HEK293 (cell line): Measurements from ENCODE around the gene SERTAD2.

Experiments
- ZNF274 ChIP-seq, 2 experiments: fragments of 200-500 bp in 1 of 2; fragments of 450-650 bp in 1 of 2; sonication (Bioruptor generic) in 1 of 2; formaldehyde crosslinking in 1 of 2; IDR thresholded peaks; 2 replicates each; pipeline versions ENCODE4 v1.5.1 to v1.6.1; 2014 to 2016; ENCODE audit warnings: borderline replicate concordance in 1 of 2, inconsistent platforms in 1 of 2, low read length in 1 of 2, missing biosample characterization in 1 of 2, missing genetic modification characterization in 1 of 2
- TF ChIP-seq, protein P1 (sequence below): fragments of 450-650 bp; formaldehyde crosslinking; IDR thresholded peaks from 2 replicates; pipeline ENCODE4 v1.5.1; 2016; ENCODE audit warnings: missing biosample characterization, missing genetic modification characterization

- no peak for TF ChIP-seq ZNF274 (IDR thresholded peaks at IDR 0.05; ENCODE audit: low read length)
- TF ChIP-seq ZNF274 (tag by site-specific recombination; IDR thresholded peaks at IDR 0.05; ENCODE audit: borderline replicate concordance), result no peak
- TF ChIP-seq, protein P1, sequence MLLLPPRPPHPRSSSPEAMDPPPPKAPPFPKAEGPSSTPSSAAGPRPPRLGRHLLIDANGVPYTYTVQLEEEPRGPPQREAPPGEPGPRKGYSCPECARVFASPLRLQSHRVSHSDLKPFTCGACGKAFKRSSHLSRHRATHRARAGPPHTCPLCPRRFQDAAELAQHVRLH (tag by site-specific recombination), result no peak
Observed at GRCh38 chr2:64696636-64697035, 42.9 kb upstream of the SERTAD2 start.
